HuH-7.5 (cell line): ENCODE results near the gene MBD4.

Source experiments
- DNase-seq: peaks from one replicate; pipeline ENCODE4 v3.0.0; 2011; ENCODE audit warnings: low spot score

The MBD4 gene

GRCh38 chr3:129382366-129382765 lies 57.4 kb downstream of the MBD4 start:
- DNase-seq: no peak
